HG02571 (cell line): Measurements from ENCODE around the gene POLD2.
A peak's percentile ranks its signal among the peaks of the same experiment; 100 is the strongest.

Source experiments
- ATAC-seq: cut with Tn5 transposase; IDR thresholded peaks from one replicate; pipeline ENCODE4 v1.9.1; 2021; ENCODE audit warnings: mild to moderate bottlenecking, moderate library complexity; ENCODE audit not compliant: unreplicated experiment

POLD2 gene

GRCh38 chr7:44103566-44103922 lies 19.8 kb downstream of the POLD2 start:
- ATAC-seq = no peak

DNA sequence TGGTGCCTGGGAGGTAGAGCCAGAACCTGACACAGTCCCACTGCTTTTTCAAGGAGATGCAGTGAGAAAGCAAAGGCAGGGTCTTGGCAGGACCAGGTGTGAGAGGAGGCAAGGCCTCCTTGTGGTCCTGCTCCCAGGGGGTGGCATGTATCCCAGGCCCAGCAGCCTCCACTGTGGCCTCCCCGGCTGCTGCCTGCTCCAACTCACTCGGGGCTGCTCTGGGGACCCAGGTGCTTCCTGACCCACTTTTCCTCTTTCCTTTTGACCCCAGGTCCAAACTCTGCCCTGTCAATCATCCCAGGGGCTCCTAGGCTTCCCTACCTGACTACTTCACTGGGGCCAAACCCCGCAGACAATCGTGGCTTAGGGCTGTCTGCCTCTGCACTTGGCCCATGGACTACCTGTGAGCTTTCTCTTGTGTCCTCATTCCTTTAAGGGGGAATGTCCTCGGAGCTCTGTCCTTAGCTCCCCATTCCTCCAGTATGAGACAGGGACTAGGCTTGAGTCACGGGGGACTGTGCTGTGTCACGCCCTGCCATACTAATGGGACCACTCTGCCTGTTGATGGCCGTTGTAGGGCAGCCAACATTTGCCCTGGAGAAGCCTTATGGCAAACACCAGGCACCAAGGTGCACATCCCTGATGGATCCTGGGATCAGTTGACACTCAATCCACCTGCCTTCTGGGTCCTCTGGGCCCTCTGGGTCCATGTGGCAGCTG lies 20.3 kb downstream of the POLD2 start:
- no peak for ATAC-seq

GRCh38 chr7:44101966-44102845 lies 21.1 kb downstream of the POLD2 start:
- no peak for ATAC-seq

- ATAC-seq = no peak
Observed at GRCh38 chr7:44101303-44101965, 21.9 kb downstream of the POLD2 start.

DNA sequence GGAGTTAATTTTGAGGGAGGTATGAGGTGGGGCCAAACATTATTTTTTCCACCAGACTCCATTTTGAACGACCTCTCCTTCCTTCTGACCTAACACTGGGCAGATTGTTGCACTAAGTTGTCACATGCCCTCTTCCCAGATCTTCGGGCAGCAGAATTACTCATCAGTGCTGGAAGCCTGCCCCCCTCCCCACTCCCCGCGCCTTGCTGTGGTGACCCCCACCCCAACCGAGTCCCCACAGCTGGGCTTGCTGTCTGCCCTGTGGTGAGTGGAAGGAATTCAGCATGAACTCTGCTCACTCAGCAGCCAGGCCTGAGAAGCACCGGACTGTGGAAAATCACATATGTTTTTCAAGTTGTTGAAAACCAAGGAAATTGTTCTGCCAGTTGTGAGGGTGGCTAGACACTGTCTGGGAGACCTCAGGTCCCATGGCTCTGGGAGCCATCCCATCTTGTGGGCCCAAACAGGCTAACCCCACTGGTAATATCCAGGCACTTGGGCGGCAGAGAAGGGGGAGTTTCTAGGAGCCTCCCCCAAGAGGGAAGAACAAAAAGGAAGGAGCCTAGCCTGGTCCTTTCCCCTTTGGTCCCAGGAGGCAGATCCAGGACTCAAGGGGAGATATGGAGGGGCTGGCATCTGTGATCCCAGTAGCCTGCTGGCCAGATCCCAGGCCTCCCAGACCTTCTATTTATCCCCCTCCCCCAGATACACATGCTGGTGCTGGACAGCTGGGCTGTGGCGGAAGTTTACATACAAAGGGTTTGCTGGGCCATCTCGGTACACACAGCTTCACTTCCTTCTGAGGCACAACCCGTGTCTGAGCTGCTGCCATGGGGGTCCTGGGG lies 22.7 kb downstream of the POLD2 start:
- no peak for ATAC-seq

DNA sequence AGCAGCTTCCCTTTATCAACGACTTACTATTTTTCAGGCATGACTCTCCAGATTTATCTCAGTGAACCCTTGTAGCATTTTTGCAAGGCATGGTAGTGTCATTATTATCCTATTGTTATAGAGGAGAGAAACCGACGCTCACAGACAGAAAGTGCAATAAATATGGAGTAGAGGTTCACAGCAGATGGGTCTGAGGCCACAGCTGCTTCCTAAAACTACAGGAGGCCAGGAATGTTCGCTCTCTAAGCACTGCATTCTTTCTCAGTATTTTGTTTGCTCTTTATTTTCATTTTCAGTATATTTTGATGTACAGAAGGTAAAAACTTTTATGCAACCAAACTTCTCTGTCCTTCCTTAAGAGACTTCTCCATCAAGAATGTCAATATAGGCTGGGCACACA lies 23.7 kb downstream of the POLD2 start:
- no peak for ATAC-seq

DNA sequence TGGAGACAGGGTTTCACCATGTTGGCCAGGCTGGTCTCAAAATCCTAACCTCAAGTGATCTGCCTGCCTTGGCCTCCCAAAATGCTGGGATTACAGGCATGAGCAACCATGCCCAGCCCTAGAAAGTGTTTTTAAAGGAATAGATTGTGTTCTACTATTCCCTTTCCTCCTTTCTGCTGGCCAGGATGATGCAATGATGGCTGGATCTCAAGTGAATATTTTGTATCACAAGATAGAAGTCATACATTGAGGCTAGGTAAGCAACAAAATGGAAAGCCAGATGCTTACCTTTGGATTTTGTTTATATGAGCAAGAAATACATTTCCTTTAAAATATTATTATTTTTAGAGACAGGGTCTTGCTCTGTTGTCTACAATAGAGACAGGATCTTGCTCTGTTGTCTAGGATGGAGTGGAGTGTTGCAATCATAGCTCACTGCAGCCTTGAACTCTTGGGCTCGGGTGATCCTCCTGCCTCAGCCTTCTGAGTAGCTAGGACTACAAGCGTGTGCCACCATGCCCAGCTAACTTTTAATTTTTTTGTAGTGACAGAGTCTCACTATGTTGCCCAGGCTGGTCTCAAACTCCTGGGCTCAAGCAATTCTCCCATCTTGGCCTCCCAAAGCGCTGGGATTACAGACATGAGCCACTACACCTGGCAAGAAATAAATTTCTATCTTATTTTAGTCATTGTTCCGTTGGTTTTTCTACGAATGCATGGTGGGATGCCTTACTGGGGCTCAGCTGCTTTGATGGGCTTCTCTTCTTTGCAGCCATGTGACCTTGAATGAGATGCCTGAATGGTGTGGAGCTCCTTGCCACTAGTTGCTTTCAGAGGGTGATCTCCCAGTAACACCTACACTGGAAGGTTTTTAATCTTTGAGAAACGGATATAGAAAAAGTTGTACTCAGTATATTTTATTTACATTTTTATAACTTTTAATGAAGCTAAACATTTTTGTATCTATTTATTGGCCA lies 25.0 kb downstream of the POLD2 start:
- ATAC-seq = no peak

DNA sequence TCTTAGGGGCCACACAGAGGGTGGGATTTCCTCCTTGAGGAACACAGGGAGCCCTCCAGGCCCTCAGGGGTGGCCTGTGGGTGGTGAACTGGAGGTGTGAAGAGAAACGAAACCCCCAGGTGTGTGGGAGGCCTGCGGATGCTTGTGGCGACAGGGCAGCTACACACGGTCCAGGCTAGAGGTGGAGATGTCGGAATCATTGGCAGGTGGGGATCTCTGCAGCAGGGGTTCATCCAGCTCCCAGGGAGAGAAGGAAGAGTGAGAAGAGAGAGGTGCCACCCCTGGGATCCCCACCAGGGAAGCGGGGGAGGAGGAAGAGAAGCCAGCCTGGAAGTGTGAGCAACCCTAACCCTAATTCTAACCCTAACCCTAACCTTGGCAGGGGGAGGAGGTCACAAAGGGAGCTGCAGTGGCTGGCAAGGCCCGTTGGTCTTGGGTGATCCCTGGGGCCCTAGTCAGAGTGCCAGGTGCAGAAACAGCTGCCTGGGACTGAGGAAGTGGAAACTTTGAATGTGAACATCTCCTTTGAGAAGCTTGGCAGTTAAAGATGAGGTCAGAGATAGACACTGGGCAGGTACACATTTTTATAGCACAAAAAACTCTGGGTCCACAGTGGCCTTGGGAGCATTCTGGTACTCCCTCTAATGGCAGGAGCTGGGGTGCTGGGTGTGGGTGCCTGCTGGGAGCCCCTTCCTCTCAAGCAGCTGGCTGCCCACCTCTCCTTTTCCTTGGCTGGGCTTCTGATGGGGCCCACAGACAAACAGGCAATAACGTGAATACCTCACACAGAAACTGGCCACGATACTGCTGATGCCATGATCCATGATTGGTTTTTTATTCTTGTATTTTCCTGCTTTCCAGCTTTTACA lies 26.1 kb downstream of the POLD2 start:
- ATAC-seq = peak; percentile 64

- no peak for ATAC-seq
Observed at GRCh38 chr7:44096326-44096881, 26.9 kb downstream of the POLD2 start.

GRCh38 chr7:44095781-44096180 lies 27.6 kb downstream of the POLD2 start:
- no peak for ATAC-seq

- ATAC-seq = no peak
Observed at GRCh38 chr7:44094883-44095592, 28.3 kb downstream of the POLD2 start.

- ATAC-seq = no peak
Observed at GRCh38 chr7:44094365-44094764, 29.0 kb downstream of the POLD2 start.

DNA sequence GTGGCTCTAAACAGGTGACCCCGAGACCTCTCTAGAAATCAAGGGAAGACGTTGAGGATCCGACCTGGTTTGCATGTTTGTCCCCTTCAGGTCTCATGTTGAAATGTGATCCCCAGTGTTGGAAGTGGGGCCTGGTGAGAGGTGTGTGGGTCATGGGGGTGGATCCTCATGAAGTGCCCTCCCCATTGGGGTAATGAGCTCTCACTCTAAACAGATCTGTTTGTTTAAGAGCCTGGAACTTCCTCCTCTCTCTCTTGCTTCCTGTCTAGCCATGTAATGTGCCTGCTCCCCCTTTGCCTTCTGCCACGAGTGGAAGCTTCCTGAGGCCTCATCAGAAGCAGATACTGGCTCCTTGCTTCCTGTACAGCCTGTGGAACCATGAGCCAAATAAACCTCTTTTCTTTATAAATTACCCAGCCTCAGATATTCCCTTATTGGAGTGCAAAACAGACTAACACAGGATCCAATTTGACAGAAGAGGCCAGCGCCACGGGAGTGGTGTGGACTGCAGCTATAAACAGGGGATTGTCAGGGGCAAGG lies 30.2 kb downstream of the POLD2 start:
- ATAC-seq = no peak

DNA sequence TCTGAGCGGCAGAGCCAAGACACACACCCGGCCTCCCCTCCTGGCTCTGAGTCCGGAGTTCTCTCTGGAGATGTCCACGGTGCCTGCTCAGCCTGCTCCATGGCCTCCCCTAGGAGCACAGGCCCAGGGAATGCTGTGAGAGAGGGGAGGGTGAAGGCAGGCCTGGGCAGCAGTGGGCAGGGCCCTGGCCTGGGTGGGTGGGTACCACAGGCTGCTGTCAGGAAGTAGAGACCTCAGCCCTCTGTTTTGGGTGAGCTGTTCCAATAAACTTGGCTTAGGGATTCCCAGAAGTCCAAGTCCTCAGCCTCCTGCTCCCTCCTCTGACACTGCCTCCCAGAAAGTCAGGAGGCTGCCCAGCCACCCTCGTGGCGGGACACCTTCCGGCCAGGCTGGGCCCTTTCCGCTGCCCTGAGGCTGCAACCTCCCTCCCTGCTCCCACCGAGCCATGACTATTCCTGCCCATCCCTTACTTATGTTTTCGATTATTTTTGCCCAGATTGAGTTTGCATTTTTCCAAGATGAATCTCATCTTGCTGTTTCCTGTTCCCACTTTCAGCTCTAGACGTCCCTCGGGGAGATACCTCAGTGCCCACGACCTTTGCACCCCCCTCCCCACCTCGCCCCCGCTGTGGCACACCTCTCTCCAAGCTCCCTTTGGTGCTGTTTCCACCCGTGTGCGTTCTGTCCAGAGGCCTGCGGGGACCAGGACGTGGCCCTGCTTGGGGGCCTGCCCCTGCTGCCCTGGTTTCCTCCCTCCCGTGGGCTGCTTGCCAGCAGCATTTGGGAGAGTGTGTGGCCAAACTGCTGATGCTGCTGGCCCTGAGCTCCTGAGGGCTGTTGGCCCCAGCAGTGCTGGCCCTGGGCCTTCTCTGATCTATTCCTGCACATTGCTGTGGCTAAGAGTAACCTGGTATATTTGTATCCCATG lies 35.2 kb downstream of the POLD2 start:
- ATAC-seq = no peak

- no peak for ATAC-seq
Observed at GRCh38 chr7:44086627-44087026, 36.7 kb downstream of the POLD2 start.

GRCh38 chr7:44085546-44085945 lies 37.8 kb downstream of the POLD2 start:
- ATAC-seq = no peak
